GM18858 (cell line): Measurements from ENCODE around the gene SGTA.

ENCODE experiments used
- ATAC-seq: cut with Tn5 transposase; IDR thresholded peaks from one replicate; pipeline ENCODE4 v1.9.1; 2021; ENCODE audit not compliant: unreplicated experiment

Gene SGTA

DNA sequence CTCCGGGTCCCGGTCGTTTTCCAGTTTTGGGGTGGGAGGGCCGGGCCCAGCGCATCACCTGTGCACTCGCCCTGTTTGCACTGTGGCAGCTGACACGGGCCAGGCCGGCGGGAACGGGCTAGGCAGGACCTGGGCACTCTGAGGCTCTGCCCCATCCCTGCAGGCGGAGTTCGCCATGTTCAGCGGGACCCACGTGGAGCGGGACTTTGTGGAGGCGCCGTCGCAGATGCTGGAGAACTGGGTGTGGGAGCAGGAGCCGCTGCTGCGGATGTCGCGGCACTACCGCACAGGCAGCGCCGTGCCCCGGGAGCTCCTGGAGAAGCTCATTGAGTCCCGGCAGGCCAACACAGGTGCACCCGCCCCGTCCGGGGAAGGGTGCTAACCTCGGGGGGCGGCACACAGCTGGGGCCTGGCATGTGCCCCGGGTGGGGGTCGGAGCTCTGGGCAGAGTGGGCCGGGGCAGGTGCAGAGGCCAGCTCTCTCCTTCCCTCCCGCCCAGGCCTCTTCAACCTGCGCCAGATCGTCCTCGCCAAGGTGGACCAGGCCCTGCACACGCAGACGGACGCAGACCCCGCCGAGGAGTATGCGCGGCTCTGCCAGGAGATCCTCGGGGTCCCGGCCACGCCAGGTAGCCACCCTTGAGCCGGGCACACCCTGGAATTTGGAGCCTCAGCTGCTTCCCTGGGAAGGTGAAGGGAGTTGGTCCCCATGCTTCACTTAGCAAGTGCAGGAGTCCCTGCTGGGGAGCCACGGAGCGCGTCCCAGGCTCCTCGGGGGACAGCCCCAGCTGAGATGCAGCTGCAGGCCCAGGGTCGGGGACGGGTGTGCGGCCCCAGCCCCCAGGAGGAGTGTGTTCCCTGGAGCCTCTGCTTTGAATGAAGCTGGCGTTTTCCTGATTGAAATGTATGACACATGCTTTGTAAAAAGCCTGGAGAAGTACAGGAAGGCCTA is 27.3 kb upstream of the SGTA start:
- no peak for ATAC-seq

- ATAC-seq: no peak
Measured at GRCh38 chr19:2809387-2810140, 26.5 kb upstream of the SGTA start.

DNA sequence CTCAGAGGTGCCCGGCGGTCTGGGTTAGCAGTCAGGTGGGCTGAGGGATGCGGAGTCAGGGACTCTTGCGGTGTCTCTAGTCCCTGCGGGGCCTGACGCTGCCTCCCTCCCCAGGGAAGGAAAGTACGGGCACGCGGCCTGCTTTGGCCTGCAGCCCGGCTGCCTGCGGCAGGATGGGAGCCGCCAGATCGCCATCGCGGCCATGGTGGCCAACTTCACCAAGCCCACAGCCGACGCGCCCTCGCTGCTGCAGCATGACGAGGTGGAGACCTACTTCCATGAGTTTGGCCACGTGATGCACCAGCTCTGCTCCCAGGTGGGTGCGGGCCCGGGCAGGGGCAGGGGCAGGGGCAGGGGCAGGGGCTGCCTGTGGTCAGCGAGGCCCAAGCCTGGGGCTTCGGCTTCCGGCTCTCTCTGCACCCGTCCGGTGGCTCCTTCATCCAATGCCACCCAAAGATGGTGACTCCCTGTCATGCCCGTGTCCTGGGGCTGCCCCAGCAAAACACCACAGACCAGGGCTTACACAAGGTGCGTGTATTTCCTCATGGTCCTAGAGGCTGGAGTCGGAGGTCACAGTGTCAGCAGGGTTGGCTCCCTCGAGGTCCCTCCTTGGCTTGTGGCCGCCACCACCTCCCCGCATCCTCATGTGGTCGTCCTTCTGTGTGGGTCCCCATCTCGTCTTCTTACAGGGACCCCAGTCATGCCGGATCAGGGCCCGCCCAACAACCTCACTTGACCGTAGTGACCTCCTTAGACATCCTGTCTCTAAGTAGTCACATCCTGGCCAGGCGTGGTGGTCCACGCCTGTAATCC is 25.3 kb upstream of the SGTA start:
- no peak for ATAC-seq

- no peak for ATAC-seq
Measured at GRCh38 chr19:2807379-2808128, 24.5 kb upstream of the SGTA start.

- no peak for ATAC-seq
Measured at GRCh38 chr19:2806736-2807378, 23.8 kb upstream of the SGTA start.

GRCh38 chr19:2805991-2806649 is 23.0 kb upstream of the SGTA start:
- no peak for ATAC-seq

GRCh38 chr19:2805261-2805900 is 22.3 kb upstream of the SGTA start:
- no peak for ATAC-seq

DNA sequence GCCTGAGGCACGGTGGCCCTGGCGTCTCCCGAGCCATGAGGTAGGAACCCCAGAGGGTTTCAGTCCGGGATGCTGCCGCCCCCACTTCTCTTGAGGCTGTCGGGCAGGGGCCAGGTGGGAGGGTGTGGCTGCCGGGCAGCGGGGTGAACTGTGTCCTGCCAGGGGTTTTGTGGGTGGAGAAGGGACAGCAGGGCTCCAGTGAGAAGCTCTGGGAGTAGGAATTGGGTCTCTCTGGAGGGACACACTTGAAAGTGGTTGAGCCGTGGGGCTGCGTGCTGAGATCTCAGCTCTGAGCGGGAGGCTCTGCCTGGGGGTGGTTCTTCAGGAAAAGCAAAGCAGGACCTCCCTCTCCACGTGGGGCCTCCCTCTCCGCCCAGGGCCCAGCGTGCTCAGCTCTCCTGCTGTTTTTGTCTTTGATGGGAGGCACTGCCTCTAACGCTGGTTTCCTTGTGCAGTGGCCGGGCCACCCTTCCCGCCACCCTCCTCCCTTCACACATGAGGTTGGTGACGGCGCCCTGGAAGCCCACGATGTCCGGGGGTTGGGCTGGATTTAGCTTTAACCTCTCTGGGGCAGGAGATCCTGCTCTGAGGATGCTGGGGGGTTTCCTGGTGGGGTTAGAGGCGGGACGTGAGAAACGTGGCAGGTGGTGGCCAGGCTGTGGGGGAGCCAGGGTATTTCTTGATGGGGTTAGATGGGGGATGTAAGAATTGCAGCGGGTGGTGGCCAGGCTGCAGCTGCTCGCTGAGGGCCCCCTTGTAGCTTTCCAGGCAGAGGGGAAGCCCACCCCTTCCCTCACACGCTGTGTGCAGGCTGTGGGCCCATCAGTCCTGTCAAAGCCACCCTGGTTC is 21.3 kb upstream of the SGTA start:
- no peak for ATAC-seq

- ATAC-seq: no peak
Measured at GRCh38 chr19:2803486-2804155, 20.5 kb upstream of the SGTA start.

- ATAC-seq: no peak
Measured at GRCh38 chr19:2802826-2803225, 19.8 kb upstream of the SGTA start.

GRCh38 chr19:2800506-2800905 is 17.4 kb upstream of the SGTA start:
- no peak for ATAC-seq

GRCh38 chr19:2799273-2800020 is 16.4 kb upstream of the SGTA start:
- no peak for ATAC-seq

DNA sequence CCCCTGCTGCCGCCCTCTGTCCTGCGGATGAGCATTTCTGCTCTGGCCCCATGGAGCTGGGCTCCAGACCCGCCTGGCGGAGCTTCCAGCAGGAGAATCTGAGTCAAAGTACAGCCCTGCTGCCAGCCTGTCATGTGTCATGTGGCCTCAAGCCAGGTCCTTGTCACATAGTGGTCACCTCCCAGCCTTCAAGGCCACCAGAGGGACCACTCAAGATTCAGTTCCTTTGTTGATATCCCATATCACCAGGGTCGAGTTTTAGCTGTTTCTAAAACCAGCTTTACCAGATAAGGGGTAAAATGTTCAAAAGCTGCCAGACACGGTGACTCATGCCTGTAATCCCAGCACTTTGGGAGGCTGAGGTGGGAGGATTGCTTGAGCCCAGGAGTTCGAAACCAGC is 15.7 kb upstream of the SGTA start:
- ATAC-seq: no peak

- ATAC-seq: no peak
Measured at GRCh38 chr19:2798158-2798685, 15.1 kb upstream of the SGTA start.

DNA sequence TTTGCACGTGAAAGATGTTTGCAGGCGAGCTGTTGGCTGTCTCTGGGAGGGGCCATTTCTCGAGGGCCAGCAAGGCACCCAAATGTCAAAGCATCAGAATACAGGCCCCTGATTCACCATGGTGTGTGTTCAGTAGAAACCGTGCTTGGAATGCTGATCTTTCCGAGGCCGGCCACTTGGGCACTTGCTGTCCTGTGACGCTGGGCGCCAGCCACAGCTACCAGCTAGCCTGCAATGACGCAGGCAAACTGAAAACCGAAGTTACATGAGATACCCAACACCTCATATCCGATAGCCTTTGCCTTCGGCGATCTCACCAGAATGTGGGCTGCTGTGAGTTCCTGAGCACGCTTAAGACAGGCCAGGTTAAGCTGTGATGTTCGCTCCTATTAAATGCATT is 14.2 kb upstream of the SGTA start:
- no peak for ATAC-seq

DNA sequence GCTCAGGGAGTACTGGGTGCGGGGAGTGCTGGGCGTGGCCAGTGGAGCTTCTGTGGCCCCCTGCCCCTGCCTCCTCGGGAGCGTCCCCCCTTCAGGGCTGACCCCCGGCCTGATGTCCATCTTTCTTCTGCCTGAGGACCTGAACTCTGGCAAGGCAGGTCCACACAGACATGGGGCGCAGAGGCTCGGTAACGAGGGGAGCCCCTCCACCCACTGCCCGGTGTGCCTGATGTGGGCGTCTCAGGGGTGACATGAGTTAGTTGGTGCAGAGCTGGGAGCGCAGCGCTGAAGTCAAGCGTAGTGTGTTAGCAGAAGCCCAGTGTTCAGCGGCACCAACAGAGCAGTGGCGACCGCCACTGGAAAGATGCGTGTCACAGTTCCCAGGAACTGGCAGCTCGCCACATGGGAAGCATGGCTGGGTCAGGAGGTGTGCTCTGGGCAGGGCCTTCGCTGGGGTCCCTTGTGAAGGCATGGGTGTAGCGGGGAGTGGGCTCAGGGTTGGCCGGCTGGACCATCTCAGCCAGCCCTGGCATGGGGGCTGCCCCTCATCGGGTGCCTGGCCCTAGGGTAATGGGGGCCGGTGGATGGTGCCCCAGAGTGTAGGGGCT is 13.7 kb upstream of the SGTA start:
- ATAC-seq: no peak
